CD4-positive, alpha-beta T cell treated with Interleukin-4 for 1 hour (primary cell): ENCODE results near the gene PIM3.

Experiments
- DNase-seq, 2 donors: peaks; one replicate each; pipeline ENCODE4 v3.0.0-alpha.2; 2020 to 2022

PIM3 gene

GRCh38 chr22:49956914-49957825 is 3.4 kb upstream of the PIM3 start:
- no peak for DNase-seq

GRCh38 chr22:49957826-49958365 is 2.7 kb upstream of the PIM3 start:
- no peak for DNase-seq

- no peak for DNase-seq
These were observed 2.1 kb upstream of the PIM3 start for GRCh38 chr22:49958366-49958921.

- DNase-seq = no peak
These were observed 1.4 kb upstream of the PIM3 start for GRCh38 chr22:49958931-49959781.

- DNase-seq = no peak
These were observed 802 bp upstream of the PIM3 start for GRCh38 chr22:49959782-49960158.

- DNase-seq = peak in 1 of 2 donors; percentile 43
These were observed 531 bp downstream of the PIM3 start for GRCh38 chr22:49961005-49961600.

- DNase-seq = peak in 1 of 2 donors; percentile 31
These were observed 1.0 kb downstream of the PIM3 start for GRCh38 chr22:49961601-49962011.

- DNase-seq = peak; percentile 90 to 92
These were observed 1.6 kb downstream of the PIM3 start for GRCh38 chr22:49962012-49962750.

- DNase-seq = peak; percentile 7 to 10
These were observed 2.4 kb downstream of the PIM3 start for GRCh38 chr22:49962751-49963646.

GRCh38 chr22:49963647-49964026 is 3.1 kb downstream of the PIM3 start:
- peak; percentile 10 to 33 for DNase-seq

GRCh38 chr22:49964136-49965090 is 3.8 kb downstream of the PIM3 start:
- peak; percentile 27 to 47 for DNase-seq

- DNase-seq = peak; percentile 20 to 26
These were observed 4.8 kb downstream of the PIM3 start for GRCh38 chr22:49965091-49966040.

- DNase-seq = peak in 1 of 2 donors; percentile 25
These were observed 5.6 kb downstream of the PIM3 start for GRCh38 chr22:49966041-49966773.

- DNase-seq = peak; percentile 30 to 59
These were observed 6.5 kb downstream of the PIM3 start for GRCh38 chr22:49966774-49967705.

- peak in 1 of 2 donors; percentile 24 for DNase-seq
These were observed 7.2 kb downstream of the PIM3 start for GRCh38 chr22:49967706-49968208.

GRCh38 chr22:49968313-49968830 is 7.8 kb downstream of the PIM3 start:
- peak in 1 of 2 donors; percentile 11 for DNase-seq
